Rectal smooth muscle tissue (tissue), 1 donor: ENCODE measurements around the gene HOXA13.

Experiments used
- H3K27ac ChIP-seq: one replicate; pipeline ENCODE4 v1.7.0; 2013; ENCODE audit warnings: low read depth, low read length, inconsistent platforms
- H3K27me3 ChIP-seq: one replicate; pipeline ENCODE4 v1.7.0; 2013; ENCODE audit warnings: low read length; ENCODE audit not compliant: control insufficient read depth, insufficient read depth
- H3K36me3 ChIP-seq: one replicate; pipeline ENCODE4 v1.7.0; 2013; ENCODE audit warnings: low read length; ENCODE audit not compliant: control insufficient read depth, insufficient read depth
- H3K4me1 ChIP-seq: one replicate; pipeline ENCODE4 v1.7.0; 2013; ENCODE audit warnings: low read length; ENCODE audit not compliant: control insufficient read depth, insufficient read depth
- H3K4me3 ChIP-seq: one replicate; pipeline ENCODE4 v1.7.0; 2013; ENCODE audit warnings: low read length
- H3K9ac ChIP-seq: one replicate; pipeline ENCODE4 v1.7.0; 2013; ENCODE audit warnings: low read length

HOXA13 gene

DNA sequence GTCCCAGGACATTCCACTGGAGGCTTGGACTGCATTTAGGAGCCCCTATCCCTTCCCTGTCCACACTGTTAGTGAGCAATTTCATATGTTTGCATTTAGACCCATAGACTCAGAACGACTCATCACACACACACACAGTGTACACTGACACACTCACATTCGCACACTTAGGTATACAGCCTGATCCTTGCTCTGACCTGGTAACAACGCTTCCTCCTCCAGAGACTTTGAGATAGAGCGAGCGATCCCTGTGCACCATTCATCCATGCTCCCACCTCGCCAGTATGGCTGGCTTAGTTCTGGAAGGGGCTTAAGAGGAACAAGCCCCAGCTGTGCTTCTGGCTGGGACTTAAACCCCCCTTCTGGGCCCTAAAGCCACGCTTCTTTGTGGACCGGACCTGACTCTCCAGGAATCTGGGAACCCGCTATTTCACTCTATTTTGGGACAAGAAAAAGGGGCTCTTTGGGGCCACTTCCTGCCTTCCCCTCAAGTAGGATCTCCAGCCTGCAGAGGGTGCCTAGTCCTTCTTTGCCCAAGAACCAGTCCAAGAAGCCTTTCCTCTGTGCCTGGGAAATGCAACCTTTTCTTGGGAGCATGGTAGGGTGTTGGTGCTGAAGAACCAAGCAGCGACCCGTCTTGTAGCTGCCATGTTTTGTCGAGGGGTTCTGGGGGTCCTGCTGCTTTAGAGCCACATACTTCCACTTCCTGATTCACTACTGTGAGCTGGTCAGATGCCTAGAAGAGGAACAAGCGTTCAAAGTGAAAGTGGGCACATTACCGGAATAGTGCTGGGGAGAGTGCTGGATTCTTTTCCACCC is 1.1 kb upstream of the HOXA13 start:
- Histone ChIP-seq H3K9ac (peak overlapping the region; percentile 42), H3K36me3 (no peaks in the 10 kb centered on the region), H3K4me3 (peak overlapping the region; percentile 74), H3K27me3 (peaks cover 32% of the 10 kb centered on the region), H3K4me1 (no peaks in the 10 kb centered on the region), H3K27ac (no peak overlapping the region)

DNA sequence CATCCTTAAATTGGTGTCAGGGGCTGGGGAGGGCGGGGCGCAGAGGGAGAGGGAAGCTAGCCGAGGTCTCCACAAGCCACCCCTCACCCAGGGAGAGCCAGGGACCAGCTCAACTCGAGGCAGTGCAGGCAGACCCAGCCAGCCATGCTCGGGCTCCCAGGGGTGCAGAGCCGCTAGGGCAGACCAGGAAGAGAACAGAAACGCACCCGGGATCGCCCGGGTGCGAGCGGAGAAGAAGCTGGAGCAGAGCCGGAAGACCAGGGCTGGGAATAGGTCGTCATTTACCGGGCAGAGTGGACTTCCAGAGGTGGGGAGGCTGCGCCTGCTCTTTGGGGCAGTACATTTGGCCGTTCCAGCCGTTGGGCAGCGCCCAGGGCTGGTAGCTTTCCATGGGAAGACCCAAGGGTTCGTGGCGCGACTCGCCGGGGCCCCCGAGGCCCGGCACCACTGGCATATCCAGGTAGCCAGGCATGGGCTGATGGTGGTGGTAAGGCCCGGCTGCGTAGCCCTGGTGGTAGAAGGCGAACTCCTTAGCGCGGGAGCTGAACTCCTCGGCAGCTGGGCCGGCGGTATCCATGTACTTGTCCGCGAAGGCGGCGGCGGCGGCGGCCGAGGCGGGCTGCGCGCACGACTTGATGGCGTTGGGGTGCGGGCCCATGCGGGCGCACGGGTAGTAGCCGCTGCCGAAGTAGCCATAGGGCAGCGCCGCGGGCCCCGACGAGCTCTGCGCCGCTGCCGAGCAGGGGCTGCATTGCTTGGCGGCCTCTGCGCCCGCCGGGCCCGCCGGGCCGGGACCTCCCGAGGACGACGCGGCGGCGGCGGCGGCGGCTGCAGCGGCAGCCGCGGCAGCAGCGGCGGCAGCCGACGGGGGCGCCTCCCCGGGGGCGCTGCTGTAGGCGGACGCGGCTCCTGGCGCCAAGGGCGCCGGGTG is 755 bp downstream of the HOXA13 start:
- H3K9ac ChIP-seq = peak overlapping the region; percentile 78
- peak overlapping the region; percentile 82 for H3K27ac ChIP-seq
- H3K36me3 ChIP-seq = no peaks in the 10 kb centered on the region
- H3K4me1 ChIP-seq = no peaks in the 10 kb centered on the region
- peaks cover 17% of the 10 kb centered on the region for H3K27me3 ChIP-seq
- H3K4me3 ChIP-seq = peak overlapping the region; percentile 81

GRCh38 chr7:27198138-27198841 is 1.6 kb downstream of the HOXA13 start:
- Histone ChIP-seq H3K27ac (peak overlapping the region; percentile 82), H3K27me3 (peaks cover 16% of the 10 kb centered on the region), H3K9ac (peak overlapping the region; percentile 32), H3K4me3 (peak overlapping the region; percentile 81), H3K4me1 (no peaks in the 10 kb centered on the region), H3K36me3 (no peaks in the 10 kb centered on the region)

GRCh38 chr7:27197137-27198042 is 2.5 kb downstream of the HOXA13 start:
- no peaks in the 10 kb centered on the region for H3K4me1 ChIP-seq
- peak overlapping the region; percentile 81 for H3K4me3 ChIP-seq
- H3K36me3 ChIP-seq = no peaks in the 10 kb centered on the region
- peak overlapping the region; percentile 82 for H3K27ac ChIP-seq
- H3K27me3 ChIP-seq = peaks cover 16% of the 10 kb centered on the region
- H3K9ac ChIP-seq = peak overlapping the region; percentile 63

GRCh38 chr7:27196287-27196767 is 3.6 kb downstream of the HOXA13 start:
- Histone ChIP-seq H3K9ac (no peak overlapping the region), H3K27me3 (peaks cover 16% of the 10 kb centered on the region), H3K27ac (peak overlapping the region; percentile 62), H3K4me3 (peak overlapping the region; percentile 81), H3K4me1 (no peaks in the 10 kb centered on the region), H3K36me3 (no peaks in the 10 kb centered on the region)

GRCh38 chr7:27194686-27195379 is 5.1 kb downstream of the HOXA13 start:
- no peaks in the 10 kb centered on the region for H3K36me3 ChIP-seq
- peak overlapping the region; percentile 71 for H3K4me3 ChIP-seq
- no peak overlapping the region for H3K9ac ChIP-seq
- peak overlapping the region; percentile 67 for H3K27ac ChIP-seq
- H3K27me3 ChIP-seq = peaks cover 12% of the 10 kb centered on the region
- peaks cover 3% of the 10 kb centered on the region for H3K4me1 ChIP-seq

DNA sequence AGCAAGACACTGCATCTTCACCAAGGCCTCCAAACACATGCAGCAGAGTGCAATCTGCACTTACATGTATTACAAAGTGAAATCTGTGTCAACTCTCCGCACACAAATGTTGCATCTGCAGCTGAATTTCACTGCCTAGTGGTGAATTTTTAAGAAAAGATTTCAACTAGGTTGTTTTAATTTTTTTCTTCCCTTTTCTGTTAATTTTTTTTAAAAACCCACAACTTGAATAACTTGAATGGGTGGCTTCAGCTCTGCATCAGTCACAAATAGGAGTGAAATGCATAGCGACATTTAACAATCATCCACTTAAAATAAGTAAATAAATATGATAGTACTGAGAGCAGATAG is 5.9 kb downstream of the HOXA13 start:
- H3K27ac ChIP-seq = peak overlapping the region; percentile 89
- H3K4me3 ChIP-seq = peak overlapping the region; percentile 71
- no peaks in the 10 kb centered on the region for H3K36me3 ChIP-seq
- H3K27me3 ChIP-seq = peaks cover 12% of the 10 kb centered on the region
- peaks cover 8% of the 10 kb centered on the region for H3K4me1 ChIP-seq
- H3K9ac ChIP-seq = peak overlapping the region; percentile 45

- peak overlapping the region; percentile 89 for H3K27ac ChIP-seq
- H3K27me3 ChIP-seq = peaks cover 11% of the 10 kb centered on the region
- peaks cover 8% of the 10 kb centered on the region for H3K4me1 ChIP-seq
- no peaks in the 10 kb centered on the region for H3K36me3 ChIP-seq
- H3K4me3 ChIP-seq = peak overlapping the region; percentile 71
- peak overlapping the region; percentile 45 for H3K9ac ChIP-seq
Observed at GRCh38 chr7:27193335-27194001, 6.4 kb downstream of the HOXA13 start.

- Histone ChIP-seq H3K9ac (peak overlapping the region; percentile 24), H3K4me1 (peaks cover 8% of the 10 kb centered on the region), H3K36me3 (no peaks in the 10 kb centered on the region), H3K4me3 (peak overlapping the region; percentile 71), H3K27ac (peak overlapping the region; percentile 89), H3K27me3 (peaks cover 6% of the 10 kb centered on the region)
Observed at GRCh38 chr7:27192546-27193334, 7.2 kb downstream of the HOXA13 start.

DNA sequence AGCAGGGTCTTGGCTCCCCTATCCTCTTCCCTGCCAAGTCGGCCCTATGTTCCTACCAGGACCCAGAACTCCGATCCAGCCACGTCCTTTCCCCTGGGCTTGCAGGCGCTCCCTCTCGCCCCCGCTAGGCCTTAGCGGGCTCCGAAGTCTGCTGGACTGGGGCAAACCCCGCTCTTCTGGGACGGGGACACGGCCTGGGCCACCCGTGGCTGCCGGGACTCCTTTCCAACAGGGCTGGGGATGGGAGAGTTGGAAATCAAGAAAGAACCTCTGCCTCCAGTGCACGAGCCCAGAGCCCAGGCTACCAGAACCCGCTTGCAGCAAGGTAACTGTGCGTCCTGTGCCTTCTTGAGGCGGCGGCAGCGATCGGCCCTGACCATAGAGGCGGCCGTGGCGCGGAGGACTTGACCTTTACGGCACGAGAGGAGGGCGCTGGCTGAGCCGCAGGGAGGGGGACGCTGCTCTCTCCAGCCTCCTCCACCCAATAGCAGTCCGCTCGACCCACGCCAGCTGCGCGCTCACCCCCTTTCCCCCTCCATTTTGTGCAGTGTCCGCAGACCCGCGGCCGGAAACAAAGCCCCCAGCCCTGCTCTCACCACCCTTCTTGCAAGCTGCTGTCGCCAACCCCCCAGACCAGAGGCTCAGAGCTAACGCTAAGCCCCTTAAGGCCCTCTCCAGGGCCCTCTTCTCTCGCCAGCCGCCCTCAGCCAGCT is 7.9 kb downstream of the HOXA13 start:
- H3K4me3 ChIP-seq = peak overlapping the region; percentile 71
- peaks cover 4% of the 10 kb centered on the region for H3K27me3 ChIP-seq
- H3K9ac ChIP-seq = peak overlapping the region; percentile 76
- H3K4me1 ChIP-seq = peaks cover 8% of the 10 kb centered on the region
- H3K27ac ChIP-seq = peak overlapping the region; percentile 89
- no peaks in the 10 kb centered on the region for H3K36me3 ChIP-seq
